Measurements from ENCODE around the gene STK35. TPM values are rescaled to one million over a fixed set of nuclear protein-coding genes. Genes with fewer than 3 reads are reported as not detected.
A peak's percentile ranks its signal among the peaks of the same experiment; 100 is the strongest.

The STK35 gene
- total and polyA plus RNA-seq, 2 of the 13 experiments (the other 11 are each of a cell fraction or from before 2014, with no cell fraction given), result 27.4 to 29.8 TPM

- TF ChIP-seq ZNF609 (CRISPR knock-in tag; IDR thresholded peaks at IDR 0.05; ENCODE audit: borderline replicate concordance) (0 out of 2 replicates have a peak, but pooled peaks have one; percentile 32), THRA (CRISPR knock-in tag; IDR thresholded peaks at IDR 0.05; ENCODE audit: borderline replicate concordance) (peak; percentile 26; the same call in 1 of the 2 replicates), ZNF567 (CRISPR knock-in tag; IDR thresholded peaks at IDR 0.05; ENCODE audit: borderline replicate concordance) (no peak), ZHX2 (IDR thresholded peaks at IDR 0.05; ENCODE audit: low read depth) (0 out of 2 replicates have a peak, but pooled peaks have one; percentile 19), ZHX2 (CRISPR knock-in tag; IDR thresholded peaks at IDR 0.05; ENCODE audit: borderline replicate concordance) (no peak), IKZF5 (CRISPR knock-in tag; IDR thresholded peaks at IDR 0.05) (0 out of 2 replicates have a peak, but pooled peaks have one; percentile 21), GTF2F1 (IDR thresholded peaks at IDR 0.05; ENCODE audit: low read length) (no peak), U2AF1 (optimal IDR thresholded peaks at IDR 0.05; ENCODE audit: low read depth, low read length) (peak; percentile 41), ZNF768 (CRISPR knock-in tag; IDR thresholded peaks at IDR 0.05) (peak; percentile 30; the same call in 1 of the 2 replicates)
Observed at GRCh38 chr20:2172305-2173175, 70.9 kb downstream of the STK35 start (continued).

All from HepG2 (cell line).